IPS-NIHi7 (cell line): ENCODE measurements around the gene CRTAC1.
A peak's percentile ranks its signal among the peaks of the same experiment; 100 is the strongest.

Experiments used
- DNase-seq: peaks from one replicate; pipeline ENCODE4 v3.0.0; 2012; ENCODE audit warnings: mixed read lengths; ENCODE audit errors: extremely low spot score

CRTAC1 gene

GRCh38 chr10:98030093-98030821 lies at the start of gene CRTAC1:
CRTAC1 (minus strand) TSS chr10:98030621; CDS start chr10:98030472, 149 bp downstream.
- peak; percentile 95 for DNase-seq

GRCh38 chr10:98078774-98079173 lies 48.4 kb upstream of the CRTAC1 start:
- DNase-seq: no peak

GRCh38 chr10:98077223-98077622 lies 46.8 kb upstream of the CRTAC1 start:
- no peak for DNase-seq

- DNase-seq: no peak
Observed at GRCh38 chr10:98076086-98076485, 45.7 kb upstream of the CRTAC1 start.

GRCh38 chr10:98074315-98074911 lies 44.0 kb upstream of the CRTAC1 start:
- peak; percentile 50 for DNase-seq

GRCh38 chr10:98067165-98067564 lies 36.7 kb upstream of the CRTAC1 start:
- DNase-seq: no peak

- no peak for DNase-seq
Observed at GRCh38 chr10:98063740-98064027, 33.3 kb upstream of the CRTAC1 start.

GRCh38 chr10:98062424-98062823 lies 32.0 kb upstream of the CRTAC1 start:
- no peak for DNase-seq

GRCh38 chr10:98060079-98060478 lies 29.7 kb upstream of the CRTAC1 start:
- no peak for DNase-seq

GRCh38 chr10:98058295-98058694 lies 27.9 kb upstream of the CRTAC1 start:
- DNase-seq: no peak

GRCh38 chr10:98055841-98056516 lies 25.6 kb upstream of the CRTAC1 start:
- DNase-seq: peak; percentile 71

- DNase-seq: no peak
Observed at GRCh38 chr10:98047009-98047741, 16.8 kb upstream of the CRTAC1 start.

GRCh38 chr10:98045785-98046389 lies 15.5 kb upstream of the CRTAC1 start:
- DNase-seq: peak; percentile 83

GRCh38 chr10:98041352-98042043 lies 11.1 kb upstream of the CRTAC1 start:
- DNase-seq: peak; percentile 70

GRCh38 chr10:98039690-98040381 lies 9.4 kb upstream of the CRTAC1 start:
- DNase-seq: no peak

- DNase-seq: peak; percentile 68
Observed at GRCh38 chr10:98038288-98038687, 7.9 kb upstream of the CRTAC1 start.

- DNase-seq: no peak
Observed at GRCh38 chr10:98035599-98035998, 5.2 kb upstream of the CRTAC1 start.

- no peak for DNase-seq
Observed at GRCh38 chr10:98033515-98033914, 3.1 kb upstream of the CRTAC1 start.

GRCh38 chr10:98031440-98031839 lies 1.0 kb upstream of the CRTAC1 start:
- DNase-seq: no peak

GRCh38 chr10:98030991-98031431 lies 590 bp upstream of the CRTAC1 start:
- DNase-seq: peak; percentile 49
